ENCODE measurements around the gene HNRNPCL2. TPM values are rescaled to one million over a fixed set of nuclear protein-coding genes. Genes with fewer than 3 reads are reported as not detected.
"Not testable (repeated sequence)": the region's sequence is repeated elsewhere in the genome, so short reads cannot be mapped to it uniquely, and the experiment has no call there.

Gene HNRNPCL2
- not detected for polyA plus RNA-seq (ENCODE audit: insufficient read length)
- long read RNA-seq, donor 1: 0 reads
- long read RNA-seq, donor 2: 0 reads
- long read RNA-seq, donor 3: 0 reads
- long read RNA-seq, donor 4: 0 reads
- long read RNA-seq, donor 5: 0 reads
- long read RNA-seq, donor 6: 0 reads
- long read RNA-seq, donor 7: 0 reads
- long read RNA-seq, donor 8: 0 reads

- not testable (repeated sequence) for DNase-seq
Measured at GRCh38 chr1:13116754-13117153, at the start of gene HNRNPCL2. Gene HNRNPCL2 (minus strand): TSS chr1:13116854. CDS start chr1:13116400, 454 bp downstream.

- DNase-seq: not testable (repeated sequence)
Measured at GRCh38 chr1:13165531-13165930, 48.9 kb upstream of the HNRNPCL2 start, which contains the start of gene HNRNPCL4. Gene HNRNPCL4 (minus strand): TSS chr1:13165631. CDS start chr1:13165467, 164 bp downstream.

- not testable (repeated sequence) for DNase-seq
Measured at GRCh38 chr1:13155909-13156308, 39.3 kb upstream of the HNRNPCL2 start, which contains the start of gene PRAMEF26. Gene PRAMEF26 (minus strand): TSS chr1:13156009. CDS start chr1:13153095, 2,914 bp downstream.

GRCh38 chr1:13070474-13070873, 46.2 kb downstream of the HNRNPCL2 start, which contains the start of gene PRAMEF25:
Gene PRAMEF25 (plus strand): TSS chr1:13070774. CDS start chr1:13073694, 2,920 bp downstream.
- DNase-seq: not testable (repeated sequence)

Other genes starting within 250 kb of the HNRNPCL2 start
- not detected for gene PRAMEF4, start 230.7 kb downstream of the HNRNPCL2 start, polyA plus RNA-seq (ENCODE audit: insufficient read length)
- not detected for gene PRAMEF10, start 218.6 kb downstream of the HNRNPCL2 start, polyA plus RNA-seq (ENCODE audit: insufficient read length)
- gene PRAMEF7, start 200.2 kb downstream of the HNRNPCL2 start, polyA plus RNA-seq (ENCODE audit: insufficient read length): not detected
- not detected for gene PRAMEF6, start 169.3 kb downstream of the HNRNPCL2 start, polyA plus RNA-seq (ENCODE audit: insufficient read length)
- gene PRAMEF27, start 60.3 kb downstream of the HNRNPCL2 start, polyA plus RNA-seq (ENCODE audit: insufficient read length): not detected
- not detected for gene HNRNPCL3, start 56.1 kb downstream of the HNRNPCL2 start, polyA plus RNA-seq (ENCODE audit: insufficient read length)
- not detected for gene PRAMEF25, start 46.1 kb downstream of the HNRNPCL2 start, polyA plus RNA-seq (ENCODE audit: insufficient read length)
- gene PRAMEF26, start 39.2 kb upstream of the HNRNPCL2 start, polyA plus RNA-seq (ENCODE audit: insufficient read length): not detected
- 0.52 TPM for gene HNRNPCL4, start 48.8 kb upstream of the HNRNPCL2 start, polyA plus RNA-seq (ENCODE audit: insufficient read length)
- not detected for gene PRAMEF9, start 55.0 kb upstream of the HNRNPCL2 start, polyA plus RNA-seq (ENCODE audit: insufficient read length)
- gene PRAMEF13, start 84.6 kb upstream of the HNRNPCL2 start, polyA plus RNA-seq (ENCODE audit: insufficient read length): not detected
- gene PRAMEF18, start 109.3 kb upstream of the HNRNPCL2 start, polyA plus RNA-seq (ENCODE audit: insufficient read length): not detected
- gene PRAMEF5, start 137.3 kb upstream of the HNRNPCL2 start, polyA plus RNA-seq (ENCODE audit: insufficient read length): not detected
- not detected for gene PRAMEF8, start 168.3 kb upstream of the HNRNPCL2 start, polyA plus RNA-seq (ENCODE audit: insufficient read length)
- gene PRAMEF33, start 186.7 kb upstream of the HNRNPCL2 start, polyA plus RNA-seq (ENCODE audit: insufficient read length): not detected
- not detected for gene PRAMEF15, start 198.7 kb upstream of the HNRNPCL2 start, polyA plus RNA-seq (ENCODE audit: insufficient read length)
- not detected for gene PRAMEF14, start 230.3 kb upstream of the HNRNPCL2 start, polyA plus RNA-seq (ENCODE audit: insufficient read length)